ENCODE results near the gene CA12. TPM values are rescaled to one million over a fixed set of nuclear protein-coding genes. Genes with fewer than 3 reads are reported as not detected.
A peak's percentile ranks its signal among the peaks of the same experiment; 100 is the strongest.
"Not testable (repeated sequence)": the region's sequence is repeated elsewhere in the genome, so short reads cannot be mapped to it uniquely, and the experiment has no call there.

The CA12 gene
- total RNA-seq, 1 donor from 2014 or later = 0.25 TPM

GRCh38 chr15:63322541-63322940 is 59.1 kb downstream of the CA12 start:
- TF ChIP-seq CTCF (IDR thresholded peaks at IDR 0.05; ENCODE audit: borderline replicate concordance) = no peak
- no peak overlapping the region for H3K4me3 ChIP-seq
- H3K4me1 ChIP-seq = no peaks in the 10 kb centered on the region
- no peaks in the 10 kb centered on the region for H3K27me3 ChIP-seq (ENCODE audit: low read depth)
- H3K27ac ChIP-seq (replicated peaks) = no peak overlapping the region
- H3K9me3 ChIP-seq (replicated peaks) = no peaks in the 10 kb centered on the region
- no peaks in the 10 kb centered on the region for H3K36me3 ChIP-seq
- DNase-seq = peak; percentile 45
- intact Hi-C loops (cut with micrococcal nuclease) = no loop called here

- intact Hi-C loops (cut with micrococcal nuclease) = no loop called here
- Histone ChIP-seq H3K36me3 (no peaks in the 10 kb centered on the region), H3K4me1 (no peaks in the 10 kb centered on the region), H3K27ac (replicated peaks) (no peak overlapping the region), H3K9me3 (replicated peaks) (no peaks in the 10 kb centered on the region), H3K27me3 (ENCODE audit: low read depth) (no peaks in the 10 kb centered on the region), H3K4me3 (no peak overlapping the region)
- no peak for TF ChIP-seq CTCF (IDR thresholded peaks at IDR 0.05; ENCODE audit: borderline replicate concordance)
- no peak for DNase-seq
Measured at GRCh38 chr15:63321462-63321861, 60.2 kb downstream of the CA12 start.

- DNase-seq; H3K27ac ChIP-seq (replicated peaks); H3K36me3 ChIP-seq; intact Hi-C loops (cut with micrococcal nuclease); H3K27me3 ChIP-seq (ENCODE audit: low read depth); H3K9me3 ChIP-seq (replicated peaks); H3K4me1 ChIP-seq; H3K4me3 ChIP-seq: not testable (repeated sequence)
Measured at GRCh38 chr15:63320981-63321380, 60.7 kb downstream of the CA12 start.

GRCh38 chr15:63320446-63320845 is 61.2 kb downstream of the CA12 start:
- H3K27me3 ChIP-seq (ENCODE audit: low read depth); DNase-seq; H3K36me3 ChIP-seq; intact Hi-C loops (cut with micrococcal nuclease); H3K4me1 ChIP-seq; H3K4me3 ChIP-seq; H3K9me3 ChIP-seq (replicated peaks); H3K27ac ChIP-seq (replicated peaks): not testable (repeated sequence)

- Histone ChIP-seq H3K27ac (replicated peaks) (no peak overlapping the region), H3K9me3 (replicated peaks) (no peaks in the 10 kb centered on the region), H3K4me3 (no peak overlapping the region), H3K27me3 (ENCODE audit: low read depth) (no peaks in the 10 kb centered on the region), H3K36me3 (no peaks in the 10 kb centered on the region), H3K4me1 (no peaks in the 10 kb centered on the region)
- no peak for DNase-seq
- TF ChIP-seq CTCF (IDR thresholded peaks at IDR 0.05; ENCODE audit: borderline replicate concordance) = no peak
- intact Hi-C loops (cut with micrococcal nuclease) = no loop called here
Measured at GRCh38 chr15:63319065-63319464, 62.6 kb downstream of the CA12 start.

- intact Hi-C loops (cut with micrococcal nuclease) = no loop called here
- Histone ChIP-seq H3K27ac (replicated peaks) (no peak overlapping the region), H3K27me3 (ENCODE audit: low read depth) (no peaks in the 10 kb centered on the region), H3K36me3 (no peaks in the 10 kb centered on the region), H3K9me3 (replicated peaks) (no peaks in the 10 kb centered on the region), H3K4me1 (no peaks in the 10 kb centered on the region), H3K4me3 (no peak overlapping the region)
- DNase-seq = no peak
- no peak for TF ChIP-seq CTCF (IDR thresholded peaks at IDR 0.05; ENCODE audit: borderline replicate concordance)
Measured at GRCh38 chr15:63318344-63318743, 63.3 kb downstream of the CA12 start.

- TF ChIP-seq CTCF (IDR thresholded peaks at IDR 0.05; ENCODE audit: borderline replicate concordance) = no peak
- no peak for DNase-seq
- no peaks in the 10 kb centered on the region for H3K36me3 ChIP-seq
Measured at GRCh38 chr15:63314409-63314808, 67.2 kb downstream of the CA12 start.

More at GRCh38 chr15:63314409-63314808, 67.2 kb downstream of the CA12 start:
- no peaks in the 10 kb centered on the region for H3K4me1 ChIP-seq
- no peaks in the 10 kb centered on the region for H3K9me3 ChIP-seq (replicated peaks)
- H3K27ac ChIP-seq (replicated peaks) = no peak overlapping the region
- H3K27me3 ChIP-seq (ENCODE audit: low read depth) = no peaks in the 10 kb centered on the region
- intact Hi-C loops (cut with micrococcal nuclease) = no loop called here
- H3K4me3 ChIP-seq = no peak overlapping the region

Measured in left ventricle myocardium inferior (tissue), 1 donor.